CD14-positive monocyte (primary cell): ENCODE measurements around the gene ARID1B. TPM values are rescaled to one million over a fixed set of nuclear protein-coding genes. Genes with fewer than 3 reads are reported as not detected.

ENCODE experiments used
- DNase-seq, 3 donors: peaks; one replicate each; pipeline ENCODE4 v3.0.0-alpha.2; 2011 to 2022
- H2AFZ ChIP-seq: 2 replicates; pipeline ENCODE4 v1.6.0; 2012; ENCODE audit warnings: mild to moderate bottlenecking, low read depth, low read length, inconsistent platforms; ENCODE audit not compliant: insufficient read depth, poor library complexity, severe bottlenecking
- H3K27ac ChIP-seq, 2 donors: 1 replicate in 1 of 2; 2 replicates in 1 of 2; pipeline ENCODE4 v1.5.1; 2012 to 2013; ENCODE audit warnings: low read length in 2 of 2, control low read depth in 1 of 2, inconsistent platforms in 1 of 2, low read depth in 1 of 2, mild to moderate bottlenecking in 1 of 2
- H3K27me3 ChIP-seq, 2 donors: one replicate each; pipeline versions ENCODE4 v1.6.0 to v1.6.1; 2011 to 2013; ENCODE audit warnings: low read length in 2 of 2; ENCODE audit not compliant: control insufficient read depth in 2 of 2, insufficient read depth in 2 of 2
- H3K36me3 ChIP-seq, 2 donors: replicated peaks in 1 of 2; 1 replicate in 1 of 2; 2 replicates in 1 of 2; pipeline versions ENCODE4 v1.5.1 to v1.6.1; 2012 to 2013; ENCODE audit warnings: low read length in 2 of 2, control low read depth in 1 of 2, inconsistent platforms in 1 of 2, mild to moderate bottlenecking in 1 of 2; ENCODE audit not compliant: insufficient read depth in 2 of 2, control insufficient read depth in 1 of 2
- H3K4me1 ChIP-seq, 2 donors: 1 replicate in 1 of 2; 2 replicates in 1 of 2; pipeline versions ENCODE4 v1.5.1 to v1.6.1; 2012 to 2013; ENCODE audit warnings: low read length in 2 of 2, control low read depth in 1 of 2, inconsistent platforms in 1 of 2, mild to moderate bottlenecking in 1 of 2, moderate library complexity in 1 of 2; ENCODE audit not compliant: insufficient read depth in 2 of 2, control insufficient read depth in 1 of 2
- H3K4me2 ChIP-seq: replicated peaks from 2 replicates; pipeline ENCODE3; 2012; ENCODE audit warnings: low read length, moderate library complexity, mild to moderate bottlenecking; ENCODE audit not compliant: poor library complexity, severe bottlenecking; ENCODE audit errors: extremely low read depth
- H3K4me3 ChIP-seq, 3 experiments: fragments of 200-600 bp in 1 of 3; sonication (generic) in 1 of 3; replicated peaks in 1 of 3; 1 replicate in 2 of 3; 2 replicates in 1 of 3; pipeline ENCODE4 v1.5.1; 2011 to 2013; ENCODE audit warnings: low read length in 3 of 3, mild to moderate bottlenecking in 3 of 3, control low read depth in 2 of 3, low read depth in 2 of 3, inconsistent platforms in 1 of 3, moderate library complexity in 1 of 3
- H3K79me2 ChIP-seq: 2 replicates; pipeline ENCODE4 v1.6.0; 2012; ENCODE audit warnings: mild to moderate bottlenecking, control low read depth, inconsistent platforms, low read length, moderate library complexity; ENCODE audit not compliant: insufficient read depth
- H3K9ac ChIP-seq: 2 replicates; pipeline ENCODE4 v1.6.0; 2017; ENCODE audit warnings: low read length, mild to moderate bottlenecking; ENCODE audit not compliant: insufficient read depth, poor library complexity, severe bottlenecking
- H3K9me3 ChIP-seq, 2 donors: replicated peaks in 1 of 2; 1 replicate in 1 of 2; 2 replicates in 1 of 2; pipeline versions ENCODE4 v1.5.1 to v1.6.1; 2012 to 2013; ENCODE audit warnings: low read length in 2 of 2, control low read depth in 1 of 2; ENCODE audit not compliant: control insufficient read depth in 1 of 2, insufficient read depth in 1 of 2
- H4K20me1 ChIP-seq: 2 replicates; pipeline ENCODE4 v1.6.0; 2012; ENCODE audit warnings: mild to moderate bottlenecking, low read length, control low read depth, moderate library complexity; ENCODE audit not compliant: insufficient read depth
- H3K27ac Mint-ChIP-seq, 7 donors: one replicate each; pipeline ENCODE4 v1.8.0; 2020; ENCODE audit warnings: mild to moderate bottlenecking in 7 of 7, mixed read lengths in 7 of 7, moderate library complexity in 6 of 7, inconsistent platforms in 2 of 7
- H3K27me3 Mint-ChIP-seq, 3 donors: one replicate each; pipeline ENCODE4 v1.8.0; 2021 to 2022; ENCODE audit warnings: low read depth in 3 of 3, mild to moderate bottlenecking in 3 of 3, mixed read lengths in 3 of 3, moderate library complexity in 3 of 3, inconsistent platforms in 1 of 3
- H3K36me3 Mint-ChIP-seq, 2 donors: one replicate each; pipeline ENCODE4 v1.8.0; 2020; ENCODE audit warnings: mixed read lengths in 2 of 2, inconsistent platforms in 1 of 2, mild to moderate bottlenecking in 1 of 2
- H3K4me1 Mint-ChIP-seq: one replicate; pipeline ENCODE4 v1.8.0; 2020; ENCODE audit warnings: mild to moderate bottlenecking, mixed read lengths
- H3K4me3 Mint-ChIP-seq, 2 donors: one replicate each; pipeline ENCODE4 v1.8.0; 2020; ENCODE audit warnings: mild to moderate bottlenecking in 2 of 2, mixed read lengths in 2 of 2, moderate library complexity in 1 of 2
- H3K9me3 Mint-ChIP-seq, 7 donors: one replicate each; pipeline ENCODE4 v1.8.0; 2020 to 2022; ENCODE audit warnings: mixed read lengths in 7 of 7, mild to moderate bottlenecking in 6 of 7, moderate library complexity in 6 of 7, inconsistent platforms in 2 of 7
- WGBS: methylation state at CpG from one replicate; pipeline ENCODE4 v1.1.5; 2013; ENCODE audit warnings: missing lambda C conversion rate; ENCODE audit not compliant: insufficient coverage; 5-methylcytosine and 5-hydroxymethylcytosine counted together
- intact Hi-C, 2 donors: fragments of 100-400 bp; cut with micrococcal nuclease; formaldehyde crosslinking; loops; one replicate each; pipeline versions ENCODE4 v1.15.0 to v1.15.1; 2023
- polyA plus RNA-seq, 3 donors: library from polyadenylated mRNA; depleted of rRNA in 1 of 3; unstranded in 2 of 3; stranded (reverse) in 1 of 3; fragments of 300-500 nt in 2 of 3; fragments of >200 nt in 1 of 3; fragmentation: Illumina TruSeq in 2 of 3; gene quantifications; 1 replicate in 2 of 3; 2 replicates in 1 of 3; pipeline ENCODE4 v1.2.3, GENCODE V29; 2012 to 2021
- TF ChIP-seq, protein P1 (sequence below): fragments of 200-600 bp; IDR thresholded peaks from one replicate; pipeline ENCODE4 v1.8.0; 2022; ENCODE audit warnings: antibody characterized with exemption, mild to moderate bottlenecking

ARID1B gene
- polyA plus RNA-seq, 3 donors: 3.2 to 22.1 (median 3.8) TPM

DNA sequence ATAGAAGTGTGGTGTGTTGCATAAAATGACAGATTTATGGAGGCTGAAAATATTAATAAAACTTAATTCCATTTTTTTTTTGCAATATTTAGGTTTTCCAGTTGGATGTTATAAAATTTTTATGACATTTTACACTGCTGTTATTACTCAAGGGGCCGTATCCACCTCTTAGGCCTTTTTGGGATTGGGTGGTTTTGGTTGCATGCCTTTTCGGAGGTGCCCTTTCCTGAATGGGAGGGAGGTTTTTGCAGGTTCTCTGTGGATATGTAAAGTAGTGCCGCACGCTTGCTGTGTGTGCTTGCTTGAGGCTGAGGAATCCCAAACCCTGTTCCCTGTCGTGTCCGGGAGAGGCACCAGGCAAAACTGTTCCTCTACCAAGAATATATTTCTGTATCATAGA is 6.8 kb downstream of the ARID1B start:
- WGBS: 54% methylated on average over 2 of the region's 6 CpGs
- no peak overlapping the region for H3K4me3 Mint-ChIP-seq
- no peaks in the 10 kb centered on the region for H3K9me3 Mint-ChIP-seq
- H3K27me3 ChIP-seq: no peaks in the 10 kb centered on the region
- no peaks in the 10 kb centered on the region for H3K27me3 Mint-ChIP-seq
- H3K36me3 Mint-ChIP-seq: peaks cover 11 to 23% of the 10 kb centered on the region in 2 donors
- DNase-seq: no peak
- peaks cover 100% of the 10 kb centered on the region for H3K79me2 ChIP-seq
- intact Hi-C loops: loop anchor here in 1 of 2 donors (5.0 kb wide), 1 partner anchor 238 kb away; no protein-coding TSS in a partner anchor
- H2AFZ ChIP-seq: no peak overlapping the region
- H3K9ac ChIP-seq: no peak overlapping the region
- peaks cover 0 to 4% of the 10 kb centered on the region in 2 donors for H3K36me3 ChIP-seq
- no peaks in the 10 kb centered on the region for H3K9me3 ChIP-seq
- TF ChIP-seq, protein P1, sequence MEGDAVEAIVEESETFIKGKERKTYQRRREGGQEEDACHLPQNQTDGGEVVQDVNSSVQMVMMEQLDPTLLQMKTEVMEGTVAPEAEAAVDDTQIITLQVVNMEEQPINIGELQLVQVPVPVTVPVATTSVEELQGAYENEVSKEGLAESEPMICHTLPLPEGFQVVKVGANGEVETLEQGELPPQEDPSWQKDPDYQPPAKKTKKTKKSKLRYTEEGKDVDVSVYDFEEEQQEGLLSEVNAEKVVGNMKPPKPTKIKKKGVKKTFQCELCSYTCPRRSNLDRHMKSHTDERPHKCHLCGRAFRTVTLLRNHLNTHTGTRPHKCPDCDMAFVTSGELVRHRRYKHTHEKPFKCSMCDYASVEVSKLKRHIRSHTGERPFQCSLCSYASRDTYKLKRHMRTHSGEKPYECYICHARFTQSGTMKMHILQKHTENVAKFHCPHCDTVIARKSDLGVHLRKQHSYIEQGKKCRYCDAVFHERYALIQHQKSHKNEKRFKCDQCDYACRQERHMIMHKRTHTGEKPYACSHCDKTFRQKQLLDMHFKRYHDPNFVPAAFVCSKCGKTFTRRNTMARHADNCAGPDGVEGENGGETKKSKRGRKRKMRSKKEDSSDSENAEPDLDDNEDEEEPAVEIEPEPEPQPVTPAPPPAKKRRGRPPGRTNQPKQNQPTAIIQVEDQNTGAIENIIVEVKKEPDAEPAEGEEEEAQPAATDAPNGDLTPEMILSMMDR: no peak
- no peak overlapping the region for H3K27ac ChIP-seq
- H4K20me1 ChIP-seq: peaks cover 62% of the 10 kb centered on the region
- H3K27ac Mint-ChIP-seq: peak overlapping the region in 4 of 7 donors; percentile 1 to 46 (median 22)
- peaks cover 25 to 39% of the 10 kb centered on the region in 2 donors for H3K4me1 ChIP-seq
- peaks cover 51% of the 10 kb centered on the region for H3K4me1 Mint-ChIP-seq
- no peak overlapping the region for H3K4me3 ChIP-seq
- no peak overlapping the region for H3K4me2 ChIP-seq

DNA sequence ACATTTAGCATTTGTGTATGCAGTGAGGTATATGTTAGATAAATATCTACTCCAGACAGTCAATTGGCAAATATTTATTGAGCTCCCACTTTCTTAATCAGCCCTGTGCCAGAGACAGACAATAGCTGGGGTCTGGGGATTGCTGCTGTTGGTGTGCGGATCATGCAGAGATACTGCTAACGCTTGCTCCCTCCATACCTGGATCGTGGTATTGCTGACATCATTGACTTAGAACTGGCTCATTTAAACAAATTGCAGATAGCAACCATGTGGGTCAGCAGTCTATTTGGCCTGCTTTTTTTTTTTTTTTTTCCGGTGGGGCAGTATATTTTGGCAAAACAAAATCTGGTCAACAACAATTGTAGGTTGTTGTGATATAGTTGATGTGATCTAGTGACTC is 9.5 kb downstream of the ARID1B start:
- intact Hi-C loops: no loop called here
- Mint-ChIP-seq H3K9me3 (no peaks in the 10 kb centered on the region), H3K36me3 (peaks cover 13 to 23% of the 10 kb centered on the region in 2 donors), H3K4me1 (peaks cover 55% of the 10 kb centered on the region), H3K27ac (no peak overlapping the region), H3K4me3 (no peak overlapping the region), H3K27me3 (no peaks in the 10 kb centered on the region)
- peaks cover 0 to 4% of the 10 kb centered on the region in 2 donors for H3K36me3 ChIP-seq
- H3K4me3 ChIP-seq: no peak overlapping the region
- H3K79me2 ChIP-seq: peaks cover 100% of the 10 kb centered on the region
- H3K9me3 ChIP-seq: no peaks in the 10 kb centered on the region
- H4K20me1 ChIP-seq: peaks cover 83% of the 10 kb centered on the region
- no peak overlapping the region for H2AFZ ChIP-seq
- H3K4me2 ChIP-seq: no peak overlapping the region
- H3K27ac ChIP-seq: no peak overlapping the region
- H3K27me3 ChIP-seq: no peaks in the 10 kb centered on the region
- WGBS: 95% methylated on average over 3 of the region's 4 CpGs
- DNase-seq: no peak
- TF ChIP-seq, protein P1: no peak
- H3K9ac ChIP-seq: no peak overlapping the region
- peaks cover 11 to 19% of the 10 kb centered on the region in 2 donors for H3K4me1 ChIP-seq
